HG03108 (cell line): ENCODE data around the gene DLGAP4.

Source experiments
- ATAC-seq: cut with Tn5 transposase; IDR thresholded peaks from one replicate; pipeline ENCODE4 v1.9.1; 2021; ENCODE audit warnings: moderate library complexity; ENCODE audit not compliant: unreplicated experiment

DLGAP4 gene

DNA sequence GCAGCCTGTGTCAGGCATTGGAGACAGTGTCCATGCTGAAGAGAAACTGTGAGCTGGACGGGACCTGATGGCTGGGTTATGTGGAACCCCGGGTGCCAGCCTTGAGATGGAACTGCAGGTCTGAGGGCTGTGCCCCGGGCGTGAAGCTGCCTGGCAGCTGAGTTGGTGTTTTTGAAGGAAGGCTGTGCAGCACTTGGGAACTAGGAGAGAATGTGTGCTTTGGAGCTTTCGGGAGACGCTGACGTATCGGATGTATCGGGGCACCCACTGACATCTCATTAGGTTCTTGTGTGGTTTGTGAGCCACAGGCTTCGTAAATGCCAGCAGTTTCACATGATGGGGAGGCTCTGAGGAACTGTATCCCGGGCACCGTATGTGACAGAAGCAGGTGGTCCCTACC lies 2.2 kb downstream of the DLGAP4 start:
- ATAC-seq: no peak

GRCh38 chr20:36308986-36309385 lies 2.8 kb downstream of the DLGAP4 start:
- ATAC-seq: no peak

- no peak for ATAC-seq
Observed at GRCh38 chr20:36309643-36310042, 3.5 kb downstream of the DLGAP4 start.

GRCh38 chr20:36310215-36310981 lies 4.3 kb downstream of the DLGAP4 start:
- no peak for ATAC-seq

- ATAC-seq: no peak
Observed at GRCh38 chr20:36311141-36311853, 5.2 kb downstream of the DLGAP4 start.

- no peak for ATAC-seq
Observed at GRCh38 chr20:36311854-36312723, 6.0 kb downstream of the DLGAP4 start.

DNA sequence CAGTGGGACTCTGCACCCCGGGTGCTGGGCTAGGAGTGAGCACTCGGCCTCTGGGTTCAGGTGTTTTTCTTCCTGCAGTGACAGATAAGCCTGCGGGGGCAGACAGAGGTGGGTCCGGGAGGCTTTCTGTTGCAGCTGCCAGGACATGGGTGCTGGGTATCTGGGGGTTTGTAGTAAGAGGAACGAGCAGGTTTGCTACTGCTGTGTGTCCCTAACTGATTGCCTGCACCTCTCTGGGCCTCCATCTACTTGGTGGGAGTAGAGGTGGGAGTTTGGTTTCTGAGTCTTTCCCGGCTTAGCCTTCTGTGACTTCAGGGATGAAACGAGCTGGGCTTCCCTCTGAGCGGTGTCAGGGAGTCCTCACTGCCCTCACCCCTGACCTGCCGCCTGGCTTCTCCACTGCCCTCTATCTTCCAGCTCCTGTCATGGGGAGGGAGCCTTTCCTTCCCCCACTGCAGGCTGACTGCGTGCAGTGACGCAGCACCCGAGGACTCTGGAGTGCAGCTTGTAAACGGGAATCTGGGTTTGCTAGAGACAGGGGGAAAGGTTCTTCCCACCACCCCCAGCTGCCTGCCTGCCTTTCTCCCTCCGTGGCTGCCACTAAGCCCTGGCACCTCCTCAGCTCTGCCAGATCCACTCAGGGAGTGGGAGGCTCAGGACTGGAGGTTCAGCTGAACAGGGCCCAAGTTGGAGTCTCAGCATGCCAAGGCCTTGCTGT lies 6.7 kb downstream of the DLGAP4 start:
- no peak for ATAC-seq

- ATAC-seq: no peak
Observed at GRCh38 chr20:36313476-36313875, 7.3 kb downstream of the DLGAP4 start.

DNA sequence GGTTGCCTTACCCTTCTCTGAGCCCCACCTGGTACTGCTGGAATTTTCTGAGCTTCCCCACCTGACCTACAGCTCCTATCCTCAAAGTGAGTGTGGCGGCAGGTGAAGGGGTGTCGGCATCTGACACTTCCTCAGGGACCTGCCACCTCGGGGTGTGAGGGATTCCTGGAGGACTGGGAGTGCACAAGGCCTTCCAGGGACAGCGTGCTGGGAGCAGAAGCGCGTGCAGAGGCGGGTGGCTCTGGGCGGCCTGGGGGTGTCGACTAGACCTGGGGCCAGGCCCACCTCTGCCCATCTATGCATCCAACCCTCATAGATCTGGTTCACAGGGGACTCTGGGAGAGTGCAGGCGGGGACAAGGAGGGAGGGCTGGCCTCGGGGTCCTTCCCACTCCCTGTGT lies 7.8 kb downstream of the DLGAP4 start:
- no peak for ATAC-seq

- ATAC-seq: no peak
Observed at GRCh38 chr20:36314734-36315544, 8.8 kb downstream of the DLGAP4 start.

- ATAC-seq: no peak
Observed at GRCh38 chr20:36315545-36316351, 9.6 kb downstream of the DLGAP4 start.

DNA sequence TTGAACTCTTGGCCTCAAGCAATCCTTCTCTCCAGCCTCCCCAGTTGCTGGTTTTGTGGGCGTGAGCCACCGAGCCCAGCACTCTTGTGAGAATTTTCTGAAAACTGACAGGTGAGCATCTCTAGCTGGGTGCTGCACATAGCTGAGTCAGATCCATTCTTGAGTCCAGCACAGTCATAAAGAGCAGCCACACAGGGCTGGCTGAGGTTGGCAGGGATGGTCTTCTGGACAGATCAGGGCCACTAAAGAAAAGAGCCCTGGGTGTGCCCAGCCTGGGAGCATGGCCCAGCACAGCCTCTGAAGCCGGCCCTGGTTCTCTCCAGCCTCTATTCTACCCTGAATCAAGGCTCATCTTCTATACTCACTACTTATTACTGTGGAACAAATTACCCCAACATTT lies 11.5 kb downstream of the DLGAP4 start:
- ATAC-seq: no peak

GRCh38 chr20:36318166-36318565 lies 12.0 kb downstream of the DLGAP4 start:
- no peak for ATAC-seq

DNA sequence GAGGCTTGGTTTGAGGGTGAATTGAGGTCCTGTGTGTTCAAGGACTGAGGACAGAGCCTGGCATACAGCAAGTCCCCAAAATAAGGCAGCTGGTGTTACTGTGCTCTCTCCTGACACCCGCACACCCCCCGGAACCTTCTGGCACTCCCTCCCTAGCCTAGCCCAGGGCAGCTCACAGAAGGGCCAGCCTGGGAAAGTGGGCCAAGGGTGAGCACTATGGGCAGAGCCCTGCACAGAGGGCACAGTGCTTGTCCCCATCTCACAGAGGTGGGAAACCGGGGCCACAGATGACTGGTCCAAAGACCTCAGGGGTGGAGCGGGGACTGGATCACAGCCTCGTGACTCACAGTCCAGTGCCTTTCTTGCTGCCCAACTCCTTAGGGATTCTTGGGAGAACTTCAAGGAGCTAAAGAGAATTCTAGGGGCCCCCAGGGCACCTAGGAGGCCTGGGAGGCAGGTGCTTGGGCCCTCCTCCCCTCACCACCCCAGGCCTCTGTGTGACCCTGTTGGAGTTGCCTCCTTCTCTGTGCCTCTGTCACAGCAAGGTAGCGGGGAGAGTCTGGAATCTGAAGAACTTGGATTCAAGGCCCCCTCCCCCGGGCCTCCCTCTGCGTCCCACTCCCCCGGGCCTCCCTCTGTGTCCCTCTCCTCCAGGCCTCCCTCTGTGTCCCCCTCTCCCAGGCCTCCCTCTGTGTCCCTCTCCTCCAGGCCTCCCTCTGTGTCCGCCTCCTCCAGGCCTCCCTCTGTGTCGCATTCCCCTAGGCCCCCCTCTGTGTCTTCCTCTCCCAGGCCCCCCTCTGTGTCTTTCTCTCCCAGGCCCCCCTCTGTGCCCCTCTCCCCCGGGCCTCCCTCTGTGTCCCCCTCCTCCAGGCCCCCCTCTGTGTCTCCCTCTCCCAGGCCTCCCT lies 13.5 kb downstream of the DLGAP4 start:
- ATAC-seq: no peak

- ATAC-seq: no peak
Observed at GRCh38 chr20:36320261-36320897, 14.2 kb downstream of the DLGAP4 start.

DNA sequence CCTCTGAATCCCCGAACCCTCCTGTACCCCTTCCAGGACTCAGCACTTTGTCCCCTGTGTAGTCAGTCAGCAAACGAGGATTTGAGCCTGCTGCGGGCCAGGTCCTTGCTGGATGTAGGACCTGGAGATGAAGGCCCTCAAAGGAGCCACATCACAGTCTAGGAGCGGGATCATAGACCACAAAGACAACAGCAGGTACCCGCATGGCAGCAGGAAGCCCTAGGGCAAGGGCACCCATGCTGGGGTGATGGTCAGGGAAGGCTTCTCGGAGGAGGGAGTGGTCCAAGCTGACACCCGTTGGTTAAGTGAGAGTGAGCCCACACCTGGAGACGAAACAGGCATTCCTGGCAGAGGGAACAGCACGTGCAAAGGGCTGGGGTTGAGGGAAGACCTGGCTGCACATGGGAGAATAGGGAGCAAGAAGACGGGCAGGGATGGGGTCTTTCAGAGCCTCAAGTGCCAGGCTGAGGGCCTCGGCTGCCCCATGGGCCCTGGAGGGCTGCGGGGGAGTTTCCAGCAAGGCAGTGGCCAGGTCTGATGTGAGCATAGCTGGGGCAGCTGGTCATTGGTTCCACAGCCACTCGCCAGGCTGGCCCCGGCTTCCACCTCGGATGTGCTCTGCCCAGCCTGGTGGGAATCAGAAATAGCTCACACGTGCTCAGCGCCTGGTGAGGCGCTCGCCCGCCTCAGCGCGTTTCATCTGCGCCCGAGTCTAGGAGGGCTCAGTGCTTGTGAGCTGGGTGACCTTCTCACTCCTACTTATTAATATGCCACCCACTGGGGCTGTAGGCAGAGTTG lies 15.0 kb downstream of the DLGAP4 start:
- no peak for ATAC-seq

- ATAC-seq: no peak
Observed at GRCh38 chr20:36322131-36322530, 16.0 kb downstream of the DLGAP4 start.
